Measurements from ENCODE around the gene AKAP12.

AKAP12 gene

GRCh38 chr6:151321438-151321837 lies 81.7 kb downstream of the AKAP12 start:
- no peak for DNase-seq
- no peak for TF ChIP-seq GATA1 (IDR thresholded peaks at IDR 0.05; ENCODE audit: low read depth, low read length)
- TF ChIP-seq POLR2A (IDR thresholded peaks at IDR 0.05; ENCODE audit: low read length) = no peak

- TF ChIP-seq POLR2A (IDR thresholded peaks at IDR 0.05; ENCODE audit: low read length) = no peak
- no peak for TF ChIP-seq GATA1 (IDR thresholded peaks at IDR 0.05; ENCODE audit: low read depth, low read length)
- DNase-seq = no peak
Measured at GRCh38 chr6:151322570-151322969, 82.8 kb downstream of the AKAP12 start.

DNA sequence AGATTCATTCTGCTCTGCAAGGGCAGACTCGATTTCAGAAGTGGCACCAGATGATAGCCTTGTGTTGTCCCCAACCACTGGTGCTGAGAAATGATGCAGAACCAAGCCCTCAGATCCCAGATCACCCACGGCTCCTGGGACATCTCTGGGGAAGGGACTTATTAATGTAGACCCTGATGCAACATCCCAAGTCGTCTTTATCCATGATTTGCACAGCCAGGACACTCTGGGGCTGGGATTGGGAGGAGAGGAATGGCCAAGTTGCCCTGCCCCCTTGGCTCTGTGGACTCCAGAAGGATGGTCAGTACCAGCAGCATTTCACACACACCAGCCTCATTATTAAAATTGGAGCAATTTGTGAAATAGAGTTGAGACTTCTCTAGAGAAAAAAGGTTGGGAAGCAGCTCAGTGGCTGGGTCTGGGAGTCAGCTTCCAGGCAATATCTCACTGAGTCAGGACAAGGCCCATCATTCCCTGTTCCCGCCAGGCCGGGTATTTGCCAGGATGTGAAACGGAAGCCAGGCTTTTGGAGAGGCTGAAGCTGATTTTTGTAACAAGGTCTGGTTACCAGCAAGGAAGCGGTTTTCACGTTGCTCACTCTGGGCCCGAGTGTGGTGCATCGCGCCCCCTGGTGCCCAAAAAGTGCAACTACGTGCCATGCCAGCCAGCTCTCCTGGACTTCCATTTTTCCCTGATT lies 84.2 kb downstream of the AKAP12 start:
- peak; percentile 51 to 79 for DNase-seq
- no peak for TF ChIP-seq GATA1 (IDR thresholded peaks at IDR 0.05; ENCODE audit: low read depth, low read length)
- no peak for TF ChIP-seq POLR2A (IDR thresholded peaks at IDR 0.05; ENCODE audit: low read length)

GRCh38 chr6:151324488-151324825 lies 84.7 kb downstream of the AKAP12 start:
- TF ChIP-seq GATA1 (IDR thresholded peaks at IDR 0.05; ENCODE audit: low read depth, low read length) = no peak
- no peak for TF ChIP-seq POLR2A (IDR thresholded peaks at IDR 0.05; ENCODE audit: low read length)
- DNase-seq = no peak

GRCh38 chr6:151325075-151326050 lies 85.6 kb downstream of the AKAP12 start:
- DNase-seq = peak; percentile 8 to 15

GRCh38 chr6:151326116-151326825 lies 86.5 kb downstream of the AKAP12 start:
- DNase-seq = no peak
- TF ChIP-seq POLR2A (IDR thresholded peaks at IDR 0.05; ENCODE audit: low read length) (no peak), GATA1 (IDR thresholded peaks at IDR 0.05; ENCODE audit: low read depth, low read length) (no peak)

More at GRCh38 chr6:151325075-151326050, 85.6 kb downstream of the AKAP12 start:
- TF ChIP-seq GATA1 (IDR thresholded peaks at IDR 0.05; ENCODE audit: low read depth, low read length) = no peak
- TF ChIP-seq POLR2A (IDR thresholded peaks at IDR 0.05; ENCODE audit: low read length) = no peak

DNA sequence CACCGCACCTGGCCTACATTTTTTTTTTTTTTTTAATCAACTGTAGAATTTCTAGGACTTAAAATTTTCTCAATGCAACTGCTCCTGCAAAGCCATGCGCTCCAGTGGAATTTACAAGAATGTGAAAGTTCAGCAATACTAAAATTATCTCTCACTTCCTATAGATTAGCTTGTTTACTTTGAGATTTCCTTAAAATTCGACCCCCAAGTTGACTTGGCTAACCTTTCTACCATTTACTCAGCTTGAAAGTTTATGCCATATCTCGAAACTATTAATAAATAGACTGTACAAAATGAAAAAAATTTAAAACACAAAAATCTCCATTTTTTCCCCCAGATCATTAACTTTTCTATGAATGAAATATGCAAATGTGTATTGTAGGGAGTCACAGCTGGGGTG lies 87.3 kb downstream of the AKAP12 start:
- DNase-seq = no peak
- TF ChIP-seq POLR2A (IDR thresholded peaks at IDR 0.05; ENCODE audit: low read length) = no peak
- no peak for TF ChIP-seq GATA1 (IDR thresholded peaks at IDR 0.05; ENCODE audit: low read depth, low read length)

DNA sequence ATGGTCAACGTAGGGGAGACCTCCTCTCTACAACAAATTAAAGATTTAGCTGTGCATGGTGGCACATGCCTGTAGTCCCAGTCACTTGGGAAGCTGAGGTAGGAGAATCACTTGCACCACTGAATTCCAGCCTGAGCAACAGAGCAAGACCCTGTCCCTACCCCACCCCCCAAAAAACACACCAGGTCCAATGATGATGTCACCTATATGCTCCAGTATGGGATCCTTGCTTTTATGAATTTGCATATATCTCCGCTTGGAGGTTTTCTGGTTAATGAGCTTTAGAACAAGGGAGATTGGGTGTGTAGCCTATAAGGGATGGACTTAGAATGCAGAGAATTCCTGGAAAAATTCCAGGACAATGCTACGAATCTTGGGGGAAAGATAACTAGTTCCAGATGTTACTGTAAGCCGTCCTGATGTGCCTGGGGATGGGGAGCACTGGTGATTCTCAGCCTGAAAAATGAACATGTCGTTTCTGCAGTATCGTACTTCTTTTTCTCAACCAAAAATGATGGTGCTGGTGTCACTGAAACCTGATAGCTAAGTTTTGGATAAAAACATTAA lies 90.4 kb downstream of the AKAP12 start:
- DNase-seq = no peak
- TF ChIP-seq GATA1 (IDR thresholded peaks at IDR 0.05; ENCODE audit: low read depth, low read length) (no peak), POLR2A (IDR thresholded peaks at IDR 0.05; ENCODE audit: low read length) (no peak)

GRCh38 chr6:151335930-151336329 lies 96.2 kb downstream of the AKAP12 start:
- no peak for DNase-seq
- no peak for TF ChIP-seq POLR2A (IDR thresholded peaks at IDR 0.05; ENCODE audit: low read length)
- TF ChIP-seq GATA1 (IDR thresholded peaks at IDR 0.05; ENCODE audit: low read depth, low read length) = no peak

DNA sequence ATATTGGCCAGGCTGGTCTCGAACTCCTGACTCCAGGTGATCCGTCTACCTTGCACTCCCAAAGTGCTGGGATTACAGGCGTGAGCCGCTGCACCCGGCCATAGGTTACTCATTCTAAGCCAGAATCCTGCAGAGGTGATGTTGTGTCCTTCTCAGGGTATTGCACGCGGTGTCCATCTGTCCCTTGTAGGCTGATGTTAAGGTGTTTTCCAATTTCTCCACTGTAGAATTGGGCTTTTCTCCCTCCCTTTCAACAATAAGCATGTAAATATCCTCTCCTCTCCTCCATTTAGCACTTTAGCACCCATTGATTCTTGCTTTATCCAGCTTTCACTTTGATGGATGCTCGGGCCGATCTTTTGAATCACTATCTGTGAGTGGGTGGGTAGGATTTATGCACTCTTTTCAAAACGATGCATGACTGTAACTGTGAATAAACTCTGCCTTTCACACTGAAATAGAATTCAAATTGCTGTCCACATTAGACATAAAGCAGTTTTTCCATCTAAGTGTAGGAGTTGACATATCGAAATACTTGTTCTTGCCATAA lies 99.0 kb downstream of the AKAP12 start:
- TF ChIP-seq POLR2A (IDR thresholded peaks at IDR 0.05; ENCODE audit: low read length) (no peak), GATA1 (IDR thresholded peaks at IDR 0.05; ENCODE audit: low read depth, low read length) (no peak)
- DNase-seq = no peak

GRCh38 chr6:151339369-151339768 lies 99.6 kb downstream of the AKAP12 start:
- no peak for TF ChIP-seq GATA1 (IDR thresholded peaks at IDR 0.05; ENCODE audit: low read depth, low read length)
- TF ChIP-seq POLR2A (IDR thresholded peaks at IDR 0.05; ENCODE audit: low read length) = no peak
- DNase-seq = no peak

DNA sequence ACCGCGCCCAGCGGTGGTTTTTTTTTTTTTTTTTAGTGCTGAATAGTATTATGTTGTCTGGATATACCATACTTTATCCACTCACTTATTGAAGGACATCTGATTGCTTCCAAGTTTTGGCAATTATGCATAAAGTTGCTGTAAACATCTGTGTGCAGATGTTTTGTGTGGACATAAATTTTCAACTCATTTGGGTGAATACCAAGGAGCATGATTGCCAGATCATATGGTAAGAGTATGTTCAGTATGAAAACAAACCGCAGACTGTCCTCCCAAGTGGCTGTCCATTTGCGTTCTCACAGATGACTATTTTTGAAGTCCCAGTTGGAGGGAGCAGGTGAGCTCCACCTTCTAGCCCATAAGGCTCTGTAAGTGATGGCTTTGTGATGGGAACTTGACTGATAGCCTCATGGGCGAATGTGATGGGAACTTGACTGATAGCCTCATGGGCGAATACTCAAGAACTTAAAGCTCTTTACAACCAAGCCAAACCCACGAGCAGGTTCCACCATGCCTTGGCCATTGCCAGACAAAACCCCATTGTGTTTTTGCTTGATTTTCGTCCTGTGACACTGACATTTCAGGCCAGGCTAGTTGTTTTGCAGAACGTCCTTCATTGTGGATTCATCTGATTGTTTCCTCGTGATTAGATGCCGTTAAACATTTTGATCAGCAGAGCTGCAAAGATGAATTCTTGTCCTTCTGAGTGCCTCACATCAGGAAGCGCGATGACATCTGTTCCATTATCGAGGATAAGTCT lies 100.6 kb downstream of the AKAP12 start:
- no peak for DNase-seq
- no peak for TF ChIP-seq POLR2A (IDR thresholded peaks at IDR 0.05; ENCODE audit: low read length)
- TF ChIP-seq GATA1 (IDR thresholded peaks at IDR 0.05; ENCODE audit: low read depth, low read length) = no peak

Measured in erythroblast (primary cell).